Cardiac muscle cell (in vitro differentiated cells and primary cell): ENCODE results near the gene SRPK2. TPM values are rescaled to one million over a fixed set of nuclear protein-coding genes. Genes with fewer than 3 reads are reported as not detected.
"Not testable (repeated sequence)": the region's sequence is repeated elsewhere in the genome, so short reads cannot be mapped to it uniquely, and the experiment has no call there.

Source experiments
- DNase-seq, 2 donors: peaks; one replicate each; pipeline versions ENCODE4 v3.0.0 to v3.0.0-alpha.2; 2010 to 2017; ENCODE audit warnings: low read depth in 1 of 2, low spot score in 1 of 2
- H3K27ac ChIP-seq: fragments of 200-600 bp; sonication (generic); 2 replicates; pipeline ENCODE4 v1.5.1; 2016
- H3K27me3 ChIP-seq: fragments of 200-600 bp; sonication (generic); 2 replicates; pipeline ENCODE4 v1.6.0; 2016; ENCODE audit warnings: control low read depth
- H3K36me3 ChIP-seq: fragments of 200-600 bp; sonication (generic); 2 replicates; pipeline ENCODE4 v1.5.1; 2016; ENCODE audit warnings: control low read depth
- H3K4me1 ChIP-seq: fragments of 200-600 bp; sonication (generic); 2 replicates; pipeline ENCODE4 v1.8.1; 2017; ENCODE audit warnings: low read depth, mild to moderate bottlenecking, mixed run types
- H3K4me3 ChIP-seq: fragments of 200-600 bp; sonication (generic); 2 replicates; pipeline ENCODE4 v1.5.1; 2016; ENCODE audit warnings: mild to moderate bottlenecking
- H3K9me3 ChIP-seq: fragments of 200-600 bp; sonication (generic); 2 replicates; pipeline ENCODE4 v1.5.1; 2017; ENCODE audit warnings: low read depth, mild to moderate bottlenecking, control low read depth
- polyA plus RNA-seq: library from polyadenylated mRNA; unstranded; fragments of >200 nt; fragmentation: Nextera tagmentation; extraction: Ambion mirVana; gene quantifications from 2 replicates; pipeline ENCODE4 v1.2.1, GENCODE V29; 2016
- total RNA-seq: library from RNA; depleted of rRNA; stranded (reverse); fragments of >200 nt; gene quantifications from 2 replicates; pipeline ENCODE4 v1.2.3, GENCODE V29; 2016
- TF ChIP-seq, protein P1 (sequence below): IDR thresholded peaks from 2 replicates; pipeline ENCODE4 v1.5.1; 2012; ENCODE audit warnings: low read depth, mild to moderate bottlenecking, low read length

Gene SRPK2
- total RNA-seq (25.0 and 35.4 TPM in 2 replicates), polyA plus RNA-seq (37.1 and 56.1 TPM in 2 replicates)

- Histone ChIP-seq H3K4me1 (peaks cover 3% of the 10 kb centered on the region), H3K27me3 (no peaks in the 10 kb centered on the region), H3K9me3 (no peaks in the 10 kb centered on the region), H3K4me3 (peak within 1 kb of the TSS; percentile 95), H3K27ac (peak within 1 kb of the TSS; percentile 87), H3K36me3 (no peaks in the 10 kb centered on the region)
- DNase-seq = peak; percentile 81 to 92
- TF ChIP-seq, protein P1, sequence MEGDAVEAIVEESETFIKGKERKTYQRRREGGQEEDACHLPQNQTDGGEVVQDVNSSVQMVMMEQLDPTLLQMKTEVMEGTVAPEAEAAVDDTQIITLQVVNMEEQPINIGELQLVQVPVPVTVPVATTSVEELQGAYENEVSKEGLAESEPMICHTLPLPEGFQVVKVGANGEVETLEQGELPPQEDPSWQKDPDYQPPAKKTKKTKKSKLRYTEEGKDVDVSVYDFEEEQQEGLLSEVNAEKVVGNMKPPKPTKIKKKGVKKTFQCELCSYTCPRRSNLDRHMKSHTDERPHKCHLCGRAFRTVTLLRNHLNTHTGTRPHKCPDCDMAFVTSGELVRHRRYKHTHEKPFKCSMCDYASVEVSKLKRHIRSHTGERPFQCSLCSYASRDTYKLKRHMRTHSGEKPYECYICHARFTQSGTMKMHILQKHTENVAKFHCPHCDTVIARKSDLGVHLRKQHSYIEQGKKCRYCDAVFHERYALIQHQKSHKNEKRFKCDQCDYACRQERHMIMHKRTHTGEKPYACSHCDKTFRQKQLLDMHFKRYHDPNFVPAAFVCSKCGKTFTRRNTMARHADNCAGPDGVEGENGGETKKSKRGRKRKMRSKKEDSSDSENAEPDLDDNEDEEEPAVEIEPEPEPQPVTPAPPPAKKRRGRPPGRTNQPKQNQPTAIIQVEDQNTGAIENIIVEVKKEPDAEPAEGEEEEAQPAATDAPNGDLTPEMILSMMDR = no peak
Observed at GRCh38 chr7:105388356-105389087, at the start of gene SRPK2. SRPK2 (minus strand) TSS chr7:105388921.

DNA sequence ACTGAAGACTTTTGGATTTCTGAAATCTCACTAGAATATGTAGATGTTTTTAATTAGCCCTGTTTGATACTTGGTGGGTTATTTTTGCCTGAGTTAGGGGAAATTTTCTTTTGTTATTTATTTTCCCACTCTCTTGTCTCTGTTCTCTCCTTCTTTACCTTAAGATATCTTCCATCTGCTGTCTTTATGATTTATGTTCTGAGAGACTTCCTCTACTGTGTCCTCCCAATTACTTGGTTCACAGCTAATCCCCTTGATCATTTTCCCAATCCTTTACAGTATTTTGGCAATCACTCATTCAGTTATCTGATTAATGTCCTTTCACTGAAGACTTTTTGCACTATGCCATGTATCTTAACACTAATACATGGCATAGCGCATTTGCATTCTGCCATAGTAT is 49.5 kb upstream of the SRPK2 start:
- no peaks in the 10 kb centered on the region for H3K27me3 ChIP-seq
- no peaks in the 10 kb centered on the region for H3K9me3 ChIP-seq
- TF ChIP-seq, protein P1 = no peak
- H3K4me3 ChIP-seq = no peak overlapping the region
- no peaks in the 10 kb centered on the region for H3K36me3 ChIP-seq
- DNase-seq = no peak
- H3K4me1 ChIP-seq = no peaks in the 10 kb centered on the region
- H3K27ac ChIP-seq = no peak overlapping the region

DNA sequence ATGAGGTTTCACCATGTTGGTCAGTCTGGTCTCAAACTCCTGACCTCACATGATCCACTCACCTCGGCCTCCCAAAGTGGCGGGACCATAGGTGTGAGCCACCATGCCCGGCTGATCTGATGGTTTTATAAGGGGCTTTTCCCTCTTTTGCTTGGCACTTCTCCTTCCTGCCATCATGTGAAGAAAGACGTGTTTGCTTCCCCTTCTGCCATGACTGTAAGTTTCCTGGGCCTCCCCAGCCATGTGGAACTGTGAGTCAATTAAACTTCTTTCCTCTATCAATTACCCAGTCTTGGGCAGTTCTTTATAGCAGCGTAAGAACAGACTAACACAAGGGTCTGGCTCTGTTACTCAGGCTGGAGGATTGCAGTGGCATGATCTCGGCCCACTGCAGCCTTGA is 48.6 kb upstream of the SRPK2 start:
- not testable (repeated sequence) for H3K4me3 ChIP-seq, DNase-seq, H3K27me3 ChIP-seq, H3K36me3 ChIP-seq, H3K9me3 ChIP-seq, H3K27ac ChIP-seq, H3K4me1 ChIP-seq

DNA sequence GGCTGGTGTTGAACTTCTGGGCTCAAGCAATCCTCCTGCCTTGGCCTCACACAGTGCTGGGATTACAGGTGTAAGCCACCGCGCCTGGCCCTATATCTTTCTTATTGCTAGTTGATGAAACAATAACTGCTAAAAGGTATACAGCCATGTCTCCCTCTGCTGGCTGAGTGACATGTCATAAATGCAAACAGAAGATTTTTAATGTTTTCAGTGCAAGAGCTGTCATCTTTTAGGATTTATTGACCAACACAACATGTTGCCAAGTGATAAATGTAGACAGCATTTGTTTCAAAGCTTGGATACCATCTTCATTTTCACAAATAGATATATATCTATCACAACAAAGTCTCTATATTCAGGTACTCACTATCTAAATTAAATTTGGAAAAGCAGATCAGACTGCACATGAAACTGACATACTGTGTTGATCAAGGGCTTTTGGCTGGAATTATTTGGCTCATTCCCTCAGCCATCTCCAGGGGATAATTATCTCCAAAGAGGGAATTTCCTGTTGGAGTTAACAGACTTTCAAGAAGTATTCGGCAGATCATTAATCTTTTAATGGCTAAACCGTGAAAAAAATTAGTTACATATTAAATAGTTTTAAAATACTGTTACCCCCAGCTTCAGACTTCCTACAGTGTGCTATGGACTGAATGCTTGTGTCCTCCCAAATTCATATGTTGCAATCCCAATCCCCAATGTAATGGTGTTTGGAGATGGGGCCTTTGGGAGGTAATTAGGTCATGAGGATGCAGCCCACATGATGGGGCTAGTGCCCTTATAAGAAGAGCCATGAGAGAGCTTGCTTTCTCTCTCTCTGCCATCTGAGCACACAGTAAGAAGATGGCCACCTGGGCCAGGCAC is 41.3 kb upstream of the SRPK2 start:
- Histone ChIP-seq H3K4me3 (no peak overlapping the region), H3K4me1 (no peaks in the 10 kb centered on the region), H3K9me3 (no peaks in the 10 kb centered on the region), H3K27ac (no peak overlapping the region), H3K27me3 (no peaks in the 10 kb centered on the region), H3K36me3 (no peaks in the 10 kb centered on the region)
- DNase-seq = peak; percentile 17 to 57
- TF ChIP-seq, protein P1 = peak; percentile 50

- Histone ChIP-seq H3K9me3 (no peaks in the 10 kb centered on the region), H3K36me3 (no peaks in the 10 kb centered on the region), H3K27ac (no peak overlapping the region), H3K4me1 (no peaks in the 10 kb centered on the region), H3K4me3 (no peak overlapping the region), H3K27me3 (no peaks in the 10 kb centered on the region)
- DNase-seq = no peak
- TF ChIP-seq, protein P1 = no peak
Observed at GRCh38 chr7:105426606-105427146, 38.0 kb upstream of the SRPK2 start.
